Measurements from ENCODE around the gene PFKFB3. TPM values are rescaled to one million over a fixed set of nuclear protein-coding genes. Genes with fewer than 3 reads are reported as not detected.

Gene PFKFB3
- total RNA-seq, 4 donors from 2014 or later, result 56.4 to 77.4 (median 69.2) TPM

DNA sequence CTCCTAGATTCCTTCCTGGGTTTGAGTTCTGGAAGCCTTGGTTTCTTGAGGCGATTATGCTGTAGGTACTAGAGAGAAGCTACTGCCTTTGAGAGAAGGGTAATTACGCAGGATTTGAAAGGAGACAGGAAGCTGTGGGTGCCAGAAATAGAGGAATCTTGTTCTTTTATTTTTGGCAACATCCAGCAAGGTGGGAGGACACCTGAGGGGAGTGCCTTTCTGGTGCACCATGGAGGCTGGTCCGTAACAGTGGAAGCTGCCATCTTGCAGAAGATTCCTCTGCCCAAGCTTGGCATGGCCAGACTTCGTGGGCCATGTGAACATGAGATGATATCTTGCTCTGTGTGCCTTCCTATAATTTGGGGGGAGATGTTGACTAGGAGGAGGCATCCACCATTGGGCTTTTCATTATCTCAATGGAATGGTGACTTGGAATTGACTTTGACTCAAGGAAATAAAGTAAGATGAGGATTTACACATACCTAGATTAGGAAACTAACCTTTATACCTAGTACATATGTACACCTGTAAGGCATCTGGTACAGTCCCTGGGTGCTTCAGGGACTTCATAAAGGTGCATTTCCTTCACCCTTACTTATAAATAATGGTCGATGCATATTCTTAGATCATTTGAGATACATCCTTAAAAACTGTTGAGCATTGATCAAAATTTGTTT lies 98.2 kb downstream of the PFKFB3 start:
- TF ChIP-seq POLR2A (IDR thresholded peaks at IDR 0.05), result no peak
- TF ChIP-seq, protein P1, sequence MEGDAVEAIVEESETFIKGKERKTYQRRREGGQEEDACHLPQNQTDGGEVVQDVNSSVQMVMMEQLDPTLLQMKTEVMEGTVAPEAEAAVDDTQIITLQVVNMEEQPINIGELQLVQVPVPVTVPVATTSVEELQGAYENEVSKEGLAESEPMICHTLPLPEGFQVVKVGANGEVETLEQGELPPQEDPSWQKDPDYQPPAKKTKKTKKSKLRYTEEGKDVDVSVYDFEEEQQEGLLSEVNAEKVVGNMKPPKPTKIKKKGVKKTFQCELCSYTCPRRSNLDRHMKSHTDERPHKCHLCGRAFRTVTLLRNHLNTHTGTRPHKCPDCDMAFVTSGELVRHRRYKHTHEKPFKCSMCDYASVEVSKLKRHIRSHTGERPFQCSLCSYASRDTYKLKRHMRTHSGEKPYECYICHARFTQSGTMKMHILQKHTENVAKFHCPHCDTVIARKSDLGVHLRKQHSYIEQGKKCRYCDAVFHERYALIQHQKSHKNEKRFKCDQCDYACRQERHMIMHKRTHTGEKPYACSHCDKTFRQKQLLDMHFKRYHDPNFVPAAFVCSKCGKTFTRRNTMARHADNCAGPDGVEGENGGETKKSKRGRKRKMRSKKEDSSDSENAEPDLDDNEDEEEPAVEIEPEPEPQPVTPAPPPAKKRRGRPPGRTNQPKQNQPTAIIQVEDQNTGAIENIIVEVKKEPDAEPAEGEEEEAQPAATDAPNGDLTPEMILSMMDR (IDR thresholded peaks at IDR 0.05), result no peak

DNA sequence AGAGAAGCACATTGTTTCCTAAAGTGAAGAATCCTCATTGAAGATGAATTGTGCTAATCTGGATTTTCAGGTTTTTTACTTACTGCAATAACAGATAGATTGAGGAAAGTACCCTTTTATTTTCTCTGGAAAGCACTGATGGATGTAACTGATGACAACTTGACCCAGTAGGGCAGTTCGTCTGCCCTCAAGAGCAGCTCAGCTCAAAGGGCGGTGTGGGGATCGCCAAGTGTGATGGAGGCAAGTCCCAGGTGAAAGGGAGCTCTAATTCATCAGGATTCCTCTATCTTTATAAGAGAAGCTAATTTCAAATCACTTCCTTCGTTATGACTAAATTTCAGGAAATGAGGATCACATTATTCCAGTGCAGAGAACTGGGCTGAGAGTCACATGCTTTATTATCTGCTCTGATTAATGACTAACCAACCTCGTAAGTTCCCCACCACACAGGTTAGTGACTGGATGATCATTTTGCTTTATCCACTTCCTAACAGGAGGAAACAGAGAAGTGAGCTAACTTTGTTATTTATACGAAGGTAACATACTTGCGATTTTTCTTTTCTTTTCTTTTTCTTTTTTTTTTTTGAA lies 98.8 kb downstream of the PFKFB3 start:
- intact Hi-C loops (cut with DNase I; ENCODE audit: low total_unique reads), result no loop called here
- H3K4me3 ChIP-seq (ENCODE audit: low read depth, poor library complexity, severe bottlenecking), result no peak overlapping the region
- WGBS, 2 donors, result 79 to 85% methylated on average over 7 of the region's 7 CpGs
- peak in 1 of 2 donors; percentile 25 for DNase-seq (ENCODE audit: low spot score in 2 of 2)
- TF ChIP-seq, protein P1 (IDR thresholded peaks at IDR 0.05), result no peak

More for the DNA sequence above, 98.2 kb downstream of the PFKFB3 start:
- 80% methylated on average over 5 of the region's 5 CpGs for WGBS, 2 donors
- peak in 1 of 2 donors; percentile 68 for DNase-seq (ENCODE audit: low spot score in 2 of 2)
- H3K4me3 ChIP-seq (ENCODE audit: low read depth, poor library complexity, severe bottlenecking), result no peak overlapping the region
- intact Hi-C loops (cut with DNase I; ENCODE audit: low total_unique reads), result no loop called here

Other genes starting within 250 kb of the PFKFB3 start
- gene IL15RA, start 225.4 kb upstream of the PFKFB3 start, total RNA-seq, result 10 to 100 TPM in 3 of 4 donors, 1 to 10 TPM in 1; 9.3 to 30.8 (median 24.8) TPM
- gene IL2RA, start 140.6 kb upstream of the PFKFB3 start, total RNA-seq, result 1 to 10 TPM in 1 of 4 donors, under 1 TPM in 1, not detected in 2; 0.10 to 1.3 TPM
- gene RBM17, start 113.9 kb upstream of the PFKFB3 start, total RNA-seq, result 10 to 100 TPM; 38.8 to 63.6 (median 40.4) TPM